PC-3 (cell line): Measurements from ENCODE around the gene NCOR2. TPM values are rescaled to one million over a fixed set of nuclear protein-coding genes. Genes with fewer than 3 reads are reported as not detected.
A peak's percentile ranks its signal among the peaks of the same experiment; 100 is the strongest.

ENCODE experiments used
- ATAC-seq: fragments of 200-7000 bp; cut with Tn5 transposase; 2 replicates; pipeline ENCODE4 v1.9.1; 2020; ENCODE audit warnings: mild to moderate bottlenecking, moderate library complexity
- BruUV-seq: library from RNA; stranded (reverse); fragments of 400-500 nt; replicated peaks from 2 replicates; lab custom pipeline; 2021; lab: Mats Ljungman, UMichigan
- CTCF ChIA-PET: fragments of 300-600 bp; sonication (Branson Sonifier 250); formaldehyde crosslinking; loops from one replicate; lab custom pipeline; 2022; ENCODE audit warnings: antibody characterized with exemption; lab: Charles Lee
- POLR2A ChIA-PET: fragments of 300-600 bp; sonication (Branson Sonifier 250); formaldehyde crosslinking; loops from one replicate; lab custom pipeline; 2022; ENCODE audit warnings: antibody characterized with exemption; ENCODE audit not compliant: unreplicated experiment; lab: Charles Lee
- DNase-seq: peaks from one replicate; pipeline ENCODE4 v3.0.0-alpha.2; 2015
- H2AFZ ChIP-seq: fragments of 300-600 bp; sonication (generic); 2 replicates; pipeline ENCODE4 v1.6.0; 2016; ENCODE audit warnings: antibody characterized with exemption, low read length
- H3F3A ChIP-seq: fragments of 300-600 bp; sonication (generic); one replicate; pipeline ENCODE4 v1.6.0; 2017; ENCODE audit warnings: antibody characterized with exemption, low read length, control low read depth, mild to moderate bottlenecking; ENCODE audit not compliant: unreplicated experiment
- H3K27ac ChIP-seq: fragments of 300-600 bp; sonication (generic); 2 replicates; pipeline ENCODE4 v1.5.1; 2016; ENCODE audit warnings: mild to moderate bottlenecking, low read length
- H3K27me3 ChIP-seq: fragments of 300-600 bp; sonication (generic); 2 replicates; pipeline ENCODE4 v1.6.1; 2016; ENCODE audit warnings: low read length, mixed read lengths
- H3K36me3 ChIP-seq: fragments of 300-600 bp; sonication (generic); 2 replicates; pipeline ENCODE4 v1.6.1; 2016; ENCODE audit warnings: low read depth, mixed run types, low read length, mixed read lengths
- H3K4me1 ChIP-seq: fragments of 300-600 bp; sonication (generic); 2 replicates; pipeline ENCODE4 v1.5.1; 2016; ENCODE audit warnings: low read length; ENCODE audit not compliant: insufficient read depth
- H3K4me2 ChIP-seq: fragments of 300-600 bp; sonication (generic); 2 replicates; pipeline ENCODE4 v1.6.0; 2016; ENCODE audit warnings: low read length
- H3K4me3 ChIP-seq: fragments of 300-600 bp; sonication (generic); 2 replicates; pipeline ENCODE4 v1.5.1; 2016; ENCODE audit warnings: mild to moderate bottlenecking, low read length, mixed read lengths
- H3K79me2 ChIP-seq: fragments of 300-600 bp; sonication (generic); 2 replicates; pipeline ENCODE4 v1.6.1; 2017; ENCODE audit warnings: low read length, mixed read lengths
- H3K9ac ChIP-seq: fragments of 300-600 bp; sonication (generic); 2 replicates; pipeline ENCODE4 v1.6.0; 2016; ENCODE audit warnings: mild to moderate bottlenecking, low read length
- H3K9me2 ChIP-seq: fragments of 300-600 bp; sonication (generic); replicated peaks from 2 replicates; pipeline ENCODE4 v1.6.1; 2016; ENCODE audit warnings: mixed run types, low read length, mixed read lengths
- H3K9me3 ChIP-seq: fragments of 300-600 bp; sonication (generic); 2 replicates; pipeline ENCODE4 v1.6.1; 2016; ENCODE audit warnings: low read length, mixed read lengths
- H4K20me1 ChIP-seq: fragments of 300-600 bp; sonication (generic); 2 replicates; pipeline ENCODE4 v1.6.1; 2016; ENCODE audit warnings: low read length, mixed read lengths
- CTCF ChIP-seq: fragments of 300-600 bp; sonication (generic); conservative IDR thresholded peaks from 2 replicates; pipeline ENCODE4 v1.5.1; 2017; ENCODE audit warnings: antibody characterized with exemption, low read depth, mild to moderate bottlenecking, low read length
- EZH2 ChIP-seq: fragments of 300-600 bp; sonication (generic); IDR thresholded peaks from one replicate; pipeline ENCODE4 v1.6.1; 2017; ENCODE audit warnings: antibody characterized with exemption, mild to moderate bottlenecking, low read length; ENCODE audit not compliant: unreplicated experiment
- EZH2phosphoT487 ChIP-seq: fragments of 300-600 bp; sonication (generic); IDR thresholded peaks from 2 replicates; pipeline ENCODE4 v1.6.1; 2018; ENCODE audit warnings: mild to moderate bottlenecking, antibody characterized with exemption, low read length, borderline replicate concordance
- intact Hi-C: fragments of 100-400 bp; cut with micrococcal nuclease; formaldehyde crosslinking; loops from 2 replicates; pipeline ENCODE4 v1.9.0; 2023
- total RNA-seq: library from RNA; depleted of rRNA; stranded (reverse); fragments of >200 nt; gene quantifications from 2 replicates; pipeline ENCODE4 v1.2.3, GENCODE V29; 2014

NCOR2 gene
- total RNA-seq, 1 experiment from 2014 or later = 117 TPM

- no peak overlapping the region for H3K4me2 ChIP-seq
- no peak for TF ChIP-seq EZH2
- TF ChIP-seq CTCF = no peak
- TF ChIP-seq EZH2phosphoT487 = no peak
- no peaks in the 10 kb centered on the region for H3K79me2 ChIP-seq
- no TSS peak for BruUV-seq
- no peaks in the 10 kb centered on the region for H3K27me3 ChIP-seq
- DNase-seq (no peak), ATAC-seq (no peak)
- H3K9me3 ChIP-seq = no peaks in the 10 kb centered on the region
- H3K4me1 ChIP-seq = peaks cover 14% of the 10 kb centered on the region
- no peaks in the 10 kb centered on the region for H3K36me3 ChIP-seq
- H4K20me1 ChIP-seq = no peaks in the 10 kb centered on the region
- H3F3A ChIP-seq = no peaks in the 10 kb centered on the region
- intact Hi-C loops = no loop called here
- H2AFZ ChIP-seq = no peak overlapping the region
- H3K27ac ChIP-seq = no peak overlapping the region
- POLR2A ChIA-PET = no interaction called here
- H3K9me2 ChIP-seq = no peaks in the 10 kb centered on the region
- H3K4me3 ChIP-seq = no peak overlapping the region
- CTCF ChIA-PET = no interaction called here
- no peak overlapping the region for H3K9ac ChIP-seq
These were observed 34.3 kb upstream of the NCOR2 start for GRCh38 chr12:124601706-124602105.

- POLR2A ChIA-PET = no interaction called here
- no peaks in the 10 kb centered on the region for H3K36me3 ChIP-seq
- no peak overlapping the region for H3K4me3 ChIP-seq
- no peak overlapping the region for H3K9ac ChIP-seq
- no peaks in the 10 kb centered on the region for H3K79me2 ChIP-seq
- peak; percentile 42 for ATAC-seq
- H3K27ac ChIP-seq = peak overlapping the region; percentile 27
- no TSS peak for BruUV-seq
- no peak overlapping the region for H2AFZ ChIP-seq
- no peaks in the 10 kb centered on the region for H3K27me3 ChIP-seq
- H3K9me3 ChIP-seq = no peaks in the 10 kb centered on the region
- H4K20me1 ChIP-seq = no peaks in the 10 kb centered on the region
- intact Hi-C loops = no loop called here
- no peak for TF ChIP-seq EZH2phosphoT487
- TF ChIP-seq CTCF = peak; percentile 38; the same call in 1 of the 2 replicates
- no peak for TF ChIP-seq EZH2
- no peak overlapping the region for H3K4me2 ChIP-seq
- CTCF ChIA-PET = no interaction called here
- H3F3A ChIP-seq = no peaks in the 10 kb centered on the region
- H3K4me1 ChIP-seq = peaks cover 14% of the 10 kb centered on the region
- peak; percentile 80 for DNase-seq
- no peaks in the 10 kb centered on the region for H3K9me2 ChIP-seq
These were observed 31.9 kb upstream of the NCOR2 start for GRCh38 chr12:124599074-124599999.

GRCh38 chr12:124597041-124597440 is 29.6 kb upstream of the NCOR2 start:
- TF ChIP-seq CTCF (no peak), EZH2phosphoT487 (no peak), EZH2 (no peak)
- peaks cover 19% of the 10 kb centered on the region for H3K4me1 ChIP-seq
- H3K36me3 ChIP-seq = no peaks in the 10 kb centered on the region
- H3F3A ChIP-seq = no peaks in the 10 kb centered on the region
- no peak overlapping the region for H3K4me2 ChIP-seq
- ChIA-PET POLR2A (no interaction called here), CTCF (no interaction called here)
- H4K20me1 ChIP-seq = no peaks in the 10 kb centered on the region
- ATAC-seq (no peak), DNase-seq (no peak)
- H3K27me3 ChIP-seq = no peaks in the 10 kb centered on the region
- no peaks in the 10 kb centered on the region for H3K9me3 ChIP-seq
- no TSS peak for BruUV-seq
- H2AFZ ChIP-seq = no peak overlapping the region
- no peak overlapping the region for H3K9ac ChIP-seq
- no peak overlapping the region for H3K4me3 ChIP-seq
- H3K27ac ChIP-seq = no peak overlapping the region
- intact Hi-C loops = no loop called here
- no peaks in the 10 kb centered on the region for H3K79me2 ChIP-seq
- no peaks in the 10 kb centered on the region for H3K9me2 ChIP-seq
